Amygdala (tissue), 56 donors: ENCODE results near the gene ATP10A.
A peak's percentile ranks its signal among the peaks of the same experiment; 100 is the strongest.
"Not testable (repeated sequence)": the region's sequence is repeated elsewhere in the genome, so short reads cannot be mapped to it uniquely, and the experiment has no call there.

ENCODE experiments used
- DNase-seq, 56 donors: peaks; one replicate each; lab custom pipeline; 2025; lab: John Stamatoyannopoulos, UW

ATP10A gene

DNA sequence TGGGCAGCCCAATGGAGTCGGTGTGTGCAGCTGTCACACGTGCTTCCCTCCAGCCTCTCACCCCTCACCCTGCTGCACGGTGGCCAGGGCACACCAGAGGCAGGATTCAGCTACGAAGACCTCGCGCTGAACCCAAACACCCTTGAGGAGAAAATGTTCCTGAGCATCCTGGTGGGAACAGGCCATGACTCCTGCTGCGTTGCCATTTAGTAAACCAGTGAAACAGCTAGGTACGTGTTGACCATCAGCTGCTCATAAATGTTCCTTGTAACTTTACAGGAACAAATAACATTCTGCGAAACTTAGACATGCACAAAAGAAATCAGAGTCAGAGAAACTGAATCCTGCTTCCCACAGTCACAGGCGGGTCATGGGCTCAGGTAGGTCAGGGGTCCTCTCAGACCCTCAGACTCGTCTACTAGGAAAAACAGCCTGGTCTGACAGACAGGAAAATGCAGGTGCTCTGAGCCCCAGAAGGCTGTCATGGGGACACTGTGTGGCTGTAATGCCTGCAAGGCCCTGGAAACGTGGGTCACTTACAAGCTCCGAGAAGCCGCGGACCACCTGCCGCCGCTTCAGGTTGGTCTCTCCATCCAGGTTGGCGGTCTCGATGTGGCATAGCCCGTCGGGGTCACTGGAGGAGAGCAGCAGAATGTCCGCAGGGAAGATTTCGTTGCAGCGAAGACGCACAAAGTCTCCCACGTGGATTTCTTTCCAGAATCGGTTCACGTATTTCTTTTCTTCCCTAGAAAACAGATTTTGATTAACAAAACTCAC lies 82.5 kb downstream of the ATP10A start:
- DNase-seq, result no peak

DNA sequence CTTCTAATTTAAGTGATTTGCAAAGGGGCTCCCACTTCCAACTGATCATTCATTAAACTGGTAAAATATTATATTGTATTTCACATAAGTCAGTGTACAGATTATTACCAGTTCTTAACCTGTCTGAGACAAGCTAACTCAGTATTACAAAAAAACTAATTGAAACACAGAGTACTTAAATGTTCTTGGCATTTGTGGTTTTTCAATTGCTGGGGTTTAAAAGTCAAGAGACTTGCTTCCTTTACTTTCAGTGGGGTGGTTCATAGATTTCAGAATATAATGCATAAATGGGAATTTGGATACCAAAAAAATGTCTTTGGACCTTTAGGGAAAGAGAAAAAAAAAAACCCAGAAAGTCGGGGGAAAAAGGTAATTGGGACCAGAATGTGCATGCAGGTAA lies 85.0 kb downstream of the ATP10A start:
- DNase-seq, result no peak

DNA sequence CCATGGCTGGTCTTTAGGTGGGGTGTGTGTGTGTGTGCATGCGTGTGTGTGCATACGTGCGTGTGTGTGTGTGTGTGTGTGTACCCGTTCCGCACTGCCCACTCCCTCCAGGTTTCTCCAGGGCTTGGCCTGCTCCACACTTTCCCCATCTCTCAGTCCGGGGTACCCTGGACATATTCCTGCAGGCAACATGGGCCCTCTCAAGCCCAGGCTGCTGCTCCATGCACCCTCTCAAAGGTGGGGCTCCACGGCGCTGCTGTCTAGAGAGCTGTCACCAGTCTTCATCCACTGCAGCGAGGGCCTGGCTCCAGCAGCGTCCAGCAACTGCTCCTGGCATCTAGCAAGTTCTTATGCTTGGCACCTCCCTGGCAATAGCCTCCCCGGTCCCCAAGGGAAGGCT lies 86.1 kb downstream of the ATP10A start:
- no peak for DNase-seq

- no peak for DNase-seq
These were observed 86.9 kb downstream of the ATP10A start for GRCh38 chr15:25776071-25776746.

- DNase-seq, result peak in 1 of 56 donors; percentile 24
These were observed 87.7 kb downstream of the ATP10A start for GRCh38 chr15:25775317-25775912.

DNA sequence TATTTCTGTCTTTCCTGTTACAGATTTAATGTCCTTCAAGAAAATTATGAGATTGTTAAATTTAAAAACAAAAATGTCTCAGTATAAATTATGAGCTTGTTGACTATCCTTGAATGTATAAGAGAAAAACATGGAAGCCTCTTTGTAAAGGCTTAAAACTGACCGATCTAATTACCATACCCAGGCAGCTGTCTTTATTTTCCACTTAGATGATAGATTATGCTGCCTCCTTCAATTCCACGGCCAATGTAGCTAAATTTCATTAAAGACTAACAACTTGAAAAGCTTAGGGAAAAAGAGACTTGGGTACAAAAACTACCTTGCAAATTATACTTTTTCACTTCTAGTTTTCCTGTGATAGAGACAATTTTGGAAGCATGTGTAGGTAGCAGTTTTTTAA lies 88.3 kb downstream of the ATP10A start:
- DNase-seq, result no peak

DNA sequence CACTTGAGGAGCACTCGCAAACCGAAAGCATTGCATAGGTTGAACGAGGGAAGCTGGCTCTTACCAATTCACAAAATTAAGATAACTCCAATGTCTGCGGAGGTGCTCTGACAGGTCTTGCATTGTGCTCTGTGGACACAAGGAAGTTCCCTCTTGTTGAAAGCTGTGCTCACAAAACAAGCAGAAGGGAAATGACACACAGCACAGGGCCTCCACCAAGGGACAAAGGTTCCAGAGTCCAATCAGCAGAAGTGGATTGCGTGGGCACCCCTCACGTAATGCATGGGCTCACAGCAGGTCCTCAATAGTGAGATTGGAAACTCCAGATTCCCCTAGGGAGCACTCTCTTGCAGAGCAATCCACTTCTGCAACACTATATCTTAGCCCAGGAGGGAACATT lies 89.9 kb downstream of the ATP10A start:
- DNase-seq, result no peak

- DNase-seq, result no peak
These were observed 90.6 kb downstream of the ATP10A start for GRCh38 chr15:25772500-25772899.

DNA sequence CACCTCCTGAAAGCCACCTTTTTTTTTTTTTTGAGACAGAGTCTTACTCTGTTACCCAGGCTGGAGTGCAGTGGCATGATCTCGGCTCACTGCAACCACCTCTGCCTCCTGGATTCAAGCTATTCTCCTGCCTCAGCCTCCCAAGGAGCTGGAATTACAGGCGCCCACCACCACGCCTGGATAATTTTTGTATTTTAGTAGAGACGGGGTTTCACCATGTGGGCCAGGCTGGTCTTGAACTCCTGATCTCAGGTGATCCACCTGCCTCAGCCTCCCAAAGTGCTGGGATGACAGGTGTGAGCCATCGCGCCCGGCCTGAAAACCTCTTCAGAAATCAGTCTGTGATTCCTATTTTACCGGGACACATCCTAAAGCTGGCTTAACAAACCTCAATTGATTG lies 91.4 kb downstream of the ATP10A start:
- DNase-seq, result not testable (repeated sequence)

DNA sequence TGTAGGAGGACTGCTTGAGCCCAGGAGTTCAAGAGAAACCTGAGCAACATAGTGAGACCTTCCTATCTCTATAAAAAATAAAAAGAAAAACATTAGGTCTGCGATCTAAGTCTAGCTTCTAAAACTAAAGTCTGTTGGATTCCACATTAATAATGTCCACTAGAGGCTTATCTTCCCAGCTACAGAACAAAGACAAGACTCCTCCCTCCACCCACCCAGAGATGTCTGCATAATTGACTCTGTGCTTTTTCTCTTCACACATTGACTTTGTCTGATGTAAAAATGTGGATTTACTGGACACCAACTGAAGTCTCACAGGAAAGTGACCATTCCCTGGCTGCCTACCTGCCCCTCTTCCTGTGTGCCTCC lies 91.8 kb downstream of the ATP10A start:
- no peak for DNase-seq

GRCh38 chr15:25770618-25771337 lies 92.3 kb downstream of the ATP10A start:
- no peak for DNase-seq

DNA sequence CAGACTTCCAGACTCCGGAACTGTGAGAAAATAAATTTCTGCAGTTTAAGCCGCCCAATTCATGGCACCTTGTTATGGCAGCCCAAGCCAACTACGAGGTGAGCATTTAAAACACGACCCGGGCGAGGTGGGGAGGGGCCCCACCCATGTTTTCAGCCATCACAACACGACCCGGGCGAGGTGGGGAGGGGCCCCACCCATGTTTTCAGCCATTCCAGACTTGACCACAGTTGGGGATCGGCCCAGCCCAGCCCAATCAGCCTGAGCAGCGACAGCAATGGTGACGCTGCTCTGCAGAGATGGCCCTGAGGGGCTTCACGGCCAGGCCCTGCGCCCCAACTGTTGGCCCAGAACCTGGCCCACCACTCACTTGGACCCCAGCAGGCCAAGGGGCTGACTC lies 93.1 kb downstream of the ATP10A start:
- no peak for DNase-seq

DNA sequence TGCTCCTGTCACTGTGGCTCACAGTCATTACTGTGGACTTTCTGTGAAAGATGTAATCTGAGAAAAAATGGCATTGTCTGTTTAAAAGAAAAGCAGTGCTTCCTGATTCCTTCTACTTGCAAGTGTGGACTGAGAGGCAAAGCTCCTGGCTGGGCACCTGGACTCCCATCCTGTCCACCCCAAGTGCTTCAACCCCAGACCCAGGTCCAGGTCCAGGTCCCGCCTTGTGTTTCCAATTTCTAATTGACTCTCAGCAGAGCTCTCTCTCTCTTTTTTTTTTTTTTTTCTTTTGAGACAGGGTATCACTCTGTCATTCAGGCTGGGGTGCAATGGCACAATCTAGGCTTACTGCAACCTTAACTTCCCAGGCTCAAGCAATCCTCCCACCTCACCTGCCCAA lies 94.9 kb downstream of the ATP10A start:
- DNase-seq, result no peak

- no peak for DNase-seq
These were observed 95.6 kb downstream of the ATP10A start for GRCh38 chr15:25767356-25768151.

DNA sequence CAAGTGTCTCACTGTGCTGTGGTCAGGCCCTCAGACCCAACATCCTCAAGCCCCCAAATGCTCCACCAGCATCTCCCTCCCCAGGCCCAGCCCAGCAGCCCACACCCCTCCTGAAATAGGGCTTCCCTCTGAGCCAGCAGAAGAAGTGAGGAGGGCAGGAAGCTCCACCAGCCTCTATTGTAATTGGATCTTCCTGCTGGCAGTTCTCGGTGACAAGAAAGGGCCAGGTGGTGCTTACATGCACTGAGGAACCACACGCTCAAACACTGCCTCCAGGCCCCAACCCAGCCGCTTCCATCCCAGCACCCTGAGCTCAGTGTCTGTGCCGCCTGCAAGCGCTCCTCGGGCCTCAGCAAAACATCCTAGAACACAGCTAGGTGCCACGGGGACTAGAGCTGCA lies 96.7 kb downstream of the ATP10A start:
- no peak for DNase-seq

GRCh38 chr15:25764980-25765735 lies 98.0 kb downstream of the ATP10A start:
- DNase-seq, result no peak

DNA sequence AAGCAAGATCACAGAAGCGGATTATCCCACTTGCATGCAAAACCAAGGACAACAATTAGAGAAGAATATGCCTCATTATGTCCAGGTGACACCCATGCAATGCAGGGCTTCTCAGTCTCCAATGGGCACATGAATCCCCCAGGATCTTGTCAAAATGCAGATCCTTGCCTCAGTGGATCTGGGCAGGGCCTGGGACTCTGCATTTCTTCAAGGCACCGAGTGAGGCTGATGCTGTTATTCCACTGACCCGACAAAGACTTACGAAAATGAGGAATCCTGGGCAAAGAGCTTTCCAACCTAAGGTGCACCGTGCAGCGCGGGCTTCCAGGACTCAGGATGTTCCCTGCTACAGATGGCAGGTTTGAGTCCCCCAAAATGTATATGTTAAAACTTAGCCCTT lies 99.2 kb downstream of the ATP10A start:
- DNase-seq, result no peak

GRCh38 chr15:25763331-25763751 lies 99.8 kb downstream of the ATP10A start:
- DNase-seq, result peak in 1 of 56 donors; percentile 5

GRCh38 chr15:25761971-25762662 lies 101.0 kb downstream of the ATP10A start:
- no peak for DNase-seq
